ENCODE measurements around the gene PRKCZ. TPM values are rescaled to one million over a fixed set of nuclear protein-coding genes. Genes with fewer than 3 reads are reported as not detected.

The PRKCZ gene
- total and polyA plus RNA-seq, 4 donors, result 4.8 to 9.9 (median 8.4) TPM

GRCh38 chr1:2000850-2001249, 49.4 kb upstream of the PRKCZ start:
- DNase-seq (ENCODE audit: low spot score), result no peak
- Histone ChIP-seq H3K27ac (ENCODE audit: low read depth in 1 of 2, low read length in 2 of 2) (no peak overlapping the region), H3K9me3 (ENCODE audit: control insufficient read depth in 4 of 4, low read length in 3 of 4) (no peaks in the 10 kb centered on the region), H3K4me3 (ENCODE audit: low read depth in 1 of 3, low read length in 3 of 3) (no peak overlapping the region), H3K27me3 (ENCODE audit: control insufficient read depth in 4 of 4, insufficient read depth in 4 of 4, low read length in 3 of 4) (no peaks in the 10 kb centered on the region), H3K36me3 (ENCODE audit: control insufficient read depth in 4 of 4, insufficient read depth in 3 of 4, low read depth in 1 of 4, low read length in 3 of 4) (no peaks in the 10 kb centered on the region), H3K9ac (ENCODE audit: low read depth in 1 of 2, low read length in 2 of 2) (no peak overlapping the region), H3K4me1 (ENCODE audit: control insufficient read depth in 4 of 4, insufficient read depth in 4 of 4, low read length in 3 of 4) (no peaks in the 10 kb centered on the region)
- TF ChIP-seq JUND (IDR thresholded peaks at IDR 0.05) (no peak), FOXA1 (IDR thresholded peaks at IDR 0.05) (no peak), MAX (IDR thresholded peaks at IDR 0.05) (no peak)
- 91% methylated on average over 9 of the region's 9 CpGs for WGBS

- TF ChIP-seq RAD21 (IDR thresholded peaks at IDR 0.05) (no peak), HNF4G (IDR thresholded peaks at IDR 0.05) (no peak), REST (IDR thresholded peaks at IDR 0.05) (no peak), YY1 (IDR thresholded peaks at IDR 0.05) (no peak), EGR1 (IDR thresholded peaks at IDR 0.05; ENCODE audit: low read depth in 2 of 2) (no peak), RXRA (IDR thresholded peaks at IDR 0.05) (no peak), NR2F2 (IDR thresholded peaks at IDR 0.05) (no peak), MAX (IDR thresholded peaks at IDR 0.05) (no peak), GABPA (IDR thresholded peaks at IDR 0.05 in 1 of 2, conservative IDR thresholded peaks at IDR 0.05 in 1 of 2) (no peak), CTCF (IDR thresholded peaks at IDR 0.05; ENCODE audit: low read depth, low read length, missing input control) (no peak)
- no peaks in the 10 kb centered on the region for H3K9me3 ChIP-seq (ENCODE audit: control insufficient read depth in 4 of 4, low read length in 3 of 4)
- no peak overlapping the region for H3K9ac ChIP-seq (ENCODE audit: low read depth in 1 of 2, low read length in 2 of 2)
- H3K4me3 ChIP-seq (ENCODE audit: low read depth in 1 of 3, low read length in 3 of 3), result no peak overlapping the region
- no peaks in the 10 kb centered on the region for H3K4me1 ChIP-seq (ENCODE audit: control insufficient read depth in 4 of 4, insufficient read depth in 4 of 4, low read length in 3 of 4)
- no peak overlapping the region for H3K27ac ChIP-seq (ENCODE audit: low read depth in 1 of 2, low read length in 2 of 2)
- H3K36me3 ChIP-seq (ENCODE audit: control insufficient read depth in 4 of 4, insufficient read depth in 3 of 4, low read depth in 1 of 4, low read length in 3 of 4), result no peaks in the 10 kb centered on the region
- no peak for DNase-seq (ENCODE audit: low spot score)
- no peaks in the 10 kb centered on the region for H3K27me3 ChIP-seq (ENCODE audit: control insufficient read depth in 4 of 4, insufficient read depth in 4 of 4, low read length in 3 of 4)
- WGBS, result 70% methylated on average over 13 of the region's 13 CpGs
Observed at GRCh38 chr1:2001773-2002411, 48.3 kb upstream of the PRKCZ start.
